Measurements from ENCODE around the gene TRMT11. TPM values are rescaled to one million over a fixed set of nuclear protein-coding genes. Genes with fewer than 3 reads are reported as not detected.

Gene TRMT11
- polyA plus RNA-seq = 1 to 10 TPM; 3.0 to 6.0 (median 4.2) TPM

DNA sequence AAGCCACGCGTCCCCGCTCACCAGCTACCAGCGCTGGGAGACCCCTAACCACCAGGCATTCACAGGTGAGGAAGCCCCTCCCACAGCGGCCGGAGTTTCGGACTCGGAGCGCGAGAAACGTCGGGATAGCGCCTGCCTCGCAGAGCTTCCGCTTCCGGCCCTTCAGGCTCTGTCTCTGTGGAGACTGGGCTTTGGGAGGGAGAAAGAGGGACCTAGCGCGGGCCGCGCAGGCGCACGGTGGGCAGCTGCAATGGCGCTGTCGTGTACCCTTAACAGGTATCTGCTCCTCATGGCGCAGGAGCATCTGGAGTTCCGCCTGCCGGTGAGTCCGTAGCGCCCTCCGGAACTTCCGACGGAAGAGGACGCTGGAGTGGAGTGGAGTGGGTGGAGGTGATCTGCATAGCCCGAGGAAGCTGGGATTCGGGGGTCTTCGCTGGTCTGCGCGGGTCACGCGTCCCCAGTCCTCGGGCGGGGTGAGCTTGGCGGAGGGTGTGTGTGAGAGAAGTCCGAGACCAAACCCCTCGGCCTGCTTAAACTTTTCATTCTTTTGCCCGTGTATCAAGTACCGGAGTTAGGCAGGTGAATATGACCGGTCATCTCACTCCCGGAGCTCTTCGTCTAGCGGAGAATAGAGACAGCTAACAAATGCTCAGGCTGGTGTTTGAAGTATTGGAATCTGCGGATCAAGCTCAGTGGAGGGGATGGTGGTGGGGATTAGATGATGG lies at the start of gene TRMT11:
Gene TRMT11 (plus strand): TSS at position 240 of the 725 bp plus-strand sequence. CDS start 11 bp downstream, at position 251.
- Mint-ChIP-seq H3K4me3 (peak within 1 kb of the TSS in 4 of 5 donors; percentile 3 to 42 (median 29)), H3K36me3 (no peaks in the 10 kb centered on the region), H3K4me1 (peaks cover 0 to 5% of the 10 kb centered on the region in 2 donors), H3K9me3 (no peaks in the 10 kb centered on the region), H3K27me3 (ENCODE audit: low read depth in 3 of 3) (no peaks in the 10 kb centered on the region), H3K27ac (no peak within 1 kb of the TSS)
- peak; percentile 73 to 77 (median 73) for DNase-seq

DNA sequence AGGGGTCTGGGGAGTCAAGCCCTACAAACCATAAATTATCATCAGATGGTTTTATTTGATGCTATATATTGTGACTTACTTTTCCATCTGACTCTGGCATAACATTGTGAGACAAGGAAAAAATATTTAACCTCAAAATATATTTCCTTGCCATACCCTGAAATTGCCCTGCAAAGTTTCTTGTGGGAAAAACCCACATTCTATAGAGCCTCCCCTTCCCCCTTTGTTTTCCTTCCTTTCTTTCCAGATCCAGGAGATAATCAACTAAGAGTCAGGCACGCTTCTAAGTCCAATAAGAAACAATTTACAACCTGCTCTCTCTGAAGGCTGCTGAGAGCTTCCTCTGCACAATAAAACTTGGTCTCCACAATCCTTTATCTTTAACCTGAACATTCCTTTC lies 47.3 kb upstream of the TRMT11 start:
- Mint-ChIP-seq H3K4me1 (no peaks in the 10 kb centered on the region), H3K27ac (no peak overlapping the region), H3K36me3 (peaks cover 0 to 4% (median 0%) of the 10 kb centered on the region in 3 donors), H3K4me3 (no peak overlapping the region), H3K9me3 (no peaks in the 10 kb centered on the region), H3K27me3 (ENCODE audit: low read depth in 3 of 3) (peaks cover 3 to 15% (median 5%) of the 10 kb centered on the region in 3 donors)
- DNase-seq = no peak

DNA sequence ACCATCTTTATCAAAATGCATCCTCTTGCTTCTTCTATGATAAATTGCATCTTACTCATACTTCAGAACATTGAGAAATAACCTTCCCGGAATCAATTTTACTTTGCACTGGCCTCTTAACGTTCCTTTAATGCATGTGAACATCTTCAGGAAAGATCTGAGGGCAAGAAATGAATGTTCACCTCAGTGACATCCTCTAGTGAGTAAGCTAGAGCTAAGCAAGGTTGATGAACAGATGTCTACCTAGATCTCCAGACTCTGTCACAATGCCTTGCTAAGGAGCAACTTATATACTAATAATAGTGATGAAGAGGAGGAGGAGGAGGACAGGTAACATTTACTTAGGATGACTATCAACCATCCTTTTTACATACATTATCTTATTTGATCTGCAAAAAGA lies 46.5 kb upstream of the TRMT11 start:
- no peak overlapping the region for H3K27ac Mint-ChIP-seq
- H3K36me3 Mint-ChIP-seq = no peaks in the 10 kb centered on the region
- H3K27me3 Mint-ChIP-seq (ENCODE audit: low read depth in 3 of 3) = peaks cover 5 to 15% (median 5%) of the 10 kb centered on the region in 3 donors
- H3K9me3 Mint-ChIP-seq = no peaks in the 10 kb centered on the region
- H3K4me1 Mint-ChIP-seq = no peaks in the 10 kb centered on the region
- no peak overlapping the region for H3K4me3 Mint-ChIP-seq
- DNase-seq = no peak

DNA sequence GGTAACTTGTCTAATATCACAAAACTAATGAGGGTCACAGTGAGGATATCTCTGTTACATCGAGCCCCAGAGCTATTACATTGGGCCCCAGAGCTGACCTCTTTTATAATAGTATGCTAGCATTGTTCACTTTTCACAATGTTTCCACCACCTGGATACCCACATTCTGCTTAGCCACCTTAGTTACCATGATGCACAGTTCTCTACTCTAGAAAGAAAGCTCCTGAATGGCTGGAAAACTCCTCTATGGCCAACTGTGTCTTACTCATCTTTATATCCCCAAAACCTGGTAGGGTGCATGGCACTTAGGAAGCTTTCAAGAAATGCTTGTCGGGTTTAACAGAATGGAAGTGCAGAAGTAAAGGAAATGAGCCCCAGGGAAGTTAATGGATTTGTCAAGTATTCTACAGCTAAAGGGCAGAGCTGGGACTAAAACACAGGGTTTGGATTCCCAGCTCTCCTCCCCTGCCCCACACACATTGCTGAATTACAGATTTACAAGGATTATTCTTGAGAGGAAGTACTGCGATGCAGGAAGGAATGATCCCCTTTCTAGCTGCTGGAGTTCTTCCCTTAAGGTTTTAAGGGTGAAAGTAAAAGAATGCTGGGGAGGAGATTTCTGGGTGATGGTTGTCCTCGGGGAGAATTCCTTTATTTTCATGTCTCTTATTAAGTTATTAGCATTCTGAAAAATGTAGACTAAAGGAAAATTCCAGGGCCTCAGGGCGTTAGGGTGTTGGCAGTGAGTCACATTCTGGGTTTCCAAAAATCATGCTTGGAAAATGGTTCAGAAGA lies 45.9 kb upstream of the TRMT11 start:
- Mint-ChIP-seq H3K36me3 (no peaks in the 10 kb centered on the region), H3K4me3 (no peak overlapping the region), H3K27ac (no peak overlapping the region), H3K9me3 (no peaks in the 10 kb centered on the region), H3K27me3 (ENCODE audit: low read depth in 3 of 3) (peaks cover 5 to 13% (median 5%) of the 10 kb centered on the region in 3 donors), H3K4me1 (no peaks in the 10 kb centered on the region)
- DNase-seq = no peak

DNA sequence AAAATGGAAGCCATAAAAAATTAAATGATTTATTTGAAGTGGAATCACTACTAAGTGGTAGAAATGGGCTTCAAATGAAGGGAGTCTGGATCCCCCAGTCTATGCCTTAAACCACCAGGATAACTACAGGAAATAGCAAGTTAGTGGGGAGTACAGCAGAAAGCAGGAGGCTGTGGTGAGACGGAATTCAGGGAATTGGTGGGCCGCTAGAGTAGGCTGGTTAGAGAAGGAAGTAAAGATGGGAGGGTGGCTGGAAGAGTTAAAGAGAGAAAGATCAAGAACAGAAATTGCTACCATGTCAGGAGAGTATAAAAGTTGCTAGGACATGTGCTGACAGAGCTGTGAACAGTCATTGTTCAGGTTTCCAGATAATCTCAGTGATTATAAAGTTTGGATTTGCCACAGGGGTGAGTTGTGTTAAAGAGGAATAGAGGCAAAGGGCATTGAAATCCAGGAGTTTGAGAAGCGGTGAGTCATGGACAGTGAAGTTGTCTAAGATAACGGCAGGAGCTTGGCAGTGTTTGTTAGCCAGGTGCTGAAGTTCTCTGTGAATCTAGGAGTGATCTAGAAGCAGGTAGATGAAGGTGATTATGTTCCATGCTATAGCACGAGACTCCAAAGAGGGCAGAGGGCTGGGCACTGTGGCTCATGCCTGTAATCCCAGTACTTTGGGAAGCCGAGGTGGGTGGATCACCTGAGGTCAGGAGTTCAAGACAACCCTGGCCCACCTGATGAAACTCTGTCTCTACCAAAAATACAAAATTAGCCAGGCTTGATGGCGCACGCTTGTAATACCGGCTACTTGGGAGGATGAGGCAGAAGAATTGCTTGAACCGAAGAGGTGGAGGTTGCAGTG lies 43.4 kb upstream of the TRMT11 start:
- H3K36me3 Mint-ChIP-seq = no peaks in the 10 kb centered on the region
- H3K9me3 Mint-ChIP-seq = no peaks in the 10 kb centered on the region
- DNase-seq = no peak
- no peaks in the 10 kb centered on the region for H3K4me1 Mint-ChIP-seq
- H3K4me3 Mint-ChIP-seq = no peak overlapping the region
- no peak overlapping the region for H3K27ac Mint-ChIP-seq
- H3K27me3 Mint-ChIP-seq (ENCODE audit: low read depth in 3 of 3) = peaks cover 5 to 9% (median 5%) of the 10 kb centered on the region in 3 donors

DNA sequence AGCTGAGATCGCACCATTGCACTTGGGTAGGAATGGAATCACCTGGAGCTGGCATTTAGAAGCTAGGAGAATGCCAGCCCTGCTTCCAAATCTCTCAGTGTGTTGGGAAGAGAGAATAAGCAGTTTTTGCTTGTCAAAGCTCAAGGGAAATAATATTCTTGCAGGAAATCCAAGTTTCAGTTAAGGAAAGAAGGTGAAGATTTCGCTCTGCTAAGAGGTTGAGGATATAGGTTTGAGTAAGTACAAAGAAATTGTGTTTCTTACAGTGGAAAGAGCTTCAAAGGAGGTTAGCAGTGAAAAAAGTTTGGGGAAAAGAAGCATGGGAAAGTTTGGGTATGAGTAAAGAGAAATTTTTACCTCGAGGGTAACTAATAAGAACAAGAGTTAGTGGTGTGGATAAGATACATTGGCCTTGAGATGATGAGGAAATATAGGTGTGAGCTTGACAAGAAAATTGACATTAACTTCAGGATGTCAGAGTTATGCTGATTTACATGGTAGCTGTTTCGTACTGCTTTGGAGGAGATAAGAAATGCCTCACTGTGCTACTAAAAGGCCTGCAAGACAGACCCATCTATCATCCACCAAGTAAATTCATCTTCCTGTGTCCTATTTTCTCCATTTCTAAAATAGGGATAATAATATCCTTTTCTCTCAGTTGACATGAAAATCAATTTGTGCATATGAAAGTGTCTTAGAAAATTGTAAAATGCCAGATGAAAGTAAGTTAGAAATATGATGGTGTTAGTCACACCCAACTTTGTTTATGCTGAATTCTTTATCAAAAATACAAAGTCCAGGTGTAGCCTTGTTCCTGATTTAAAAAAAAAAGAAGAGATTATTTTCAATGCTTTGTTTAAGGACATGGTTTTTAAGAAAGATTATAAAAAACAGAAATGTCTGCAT lies 42.6 kb upstream of the TRMT11 start:
- Mint-ChIP-seq H3K36me3 (no peaks in the 10 kb centered on the region), H3K27me3 (ENCODE audit: low read depth in 3 of 3) (peaks cover 5 to 9% (median 5%) of the 10 kb centered on the region in 3 donors), H3K27ac (no peak overlapping the region), H3K4me3 (no peak overlapping the region), H3K9me3 (no peaks in the 10 kb centered on the region), H3K4me1 (no peaks in the 10 kb centered on the region)
- no peak for DNase-seq

DNA sequence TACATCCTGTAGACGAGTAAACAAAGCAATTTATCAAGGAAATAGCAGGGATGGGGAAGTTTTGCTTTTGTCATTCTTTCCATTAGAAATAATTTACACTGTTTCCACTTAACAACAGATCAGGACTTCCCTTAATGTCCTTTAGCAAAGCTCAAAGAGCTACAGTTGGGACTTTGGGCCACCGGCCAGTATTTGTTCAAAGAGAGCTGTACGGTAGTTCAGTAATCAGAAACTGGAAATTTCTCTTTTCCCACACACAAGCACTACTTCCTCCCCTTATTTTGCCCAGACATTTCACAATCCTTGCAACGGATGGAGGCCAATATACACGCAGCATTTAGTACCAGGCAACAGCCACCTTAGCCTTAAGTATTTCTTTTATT lies 41.9 kb upstream of the TRMT11 start:
- Mint-ChIP-seq H3K4me1 (no peaks in the 10 kb centered on the region), H3K27ac (no peak overlapping the region), H3K27me3 (ENCODE audit: low read depth in 3 of 3) (peaks cover 5% of the 10 kb centered on the region in 3 donors), H3K9me3 (no peaks in the 10 kb centered on the region), H3K4me3 (no peak overlapping the region), H3K36me3 (no peaks in the 10 kb centered on the region)
- no peak for DNase-seq

DNA sequence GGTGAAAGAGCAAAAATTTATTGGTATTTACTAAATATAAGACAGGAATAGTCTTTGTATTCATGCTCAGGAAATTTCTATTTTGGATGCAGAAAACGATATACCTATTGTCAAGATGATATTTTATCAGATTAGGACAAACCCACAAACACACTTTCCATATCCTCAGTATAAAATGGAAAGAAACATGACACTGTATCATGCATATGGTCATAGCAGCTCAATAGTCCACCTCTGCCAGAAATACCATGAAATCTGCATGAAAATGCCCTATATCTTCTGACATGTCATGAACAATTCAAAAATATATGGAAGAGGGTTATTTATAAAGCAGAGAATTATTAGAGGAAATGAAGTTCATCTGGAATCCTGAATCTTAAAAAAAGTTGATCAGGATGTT lies 41.4 kb upstream of the TRMT11 start:
- H3K9me3 Mint-ChIP-seq = no peaks in the 10 kb centered on the region
- no peaks in the 10 kb centered on the region for H3K4me1 Mint-ChIP-seq
- no peak for DNase-seq
- H3K36me3 Mint-ChIP-seq = no peaks in the 10 kb centered on the region
- H3K27ac Mint-ChIP-seq = no peak overlapping the region
- H3K4me3 Mint-ChIP-seq = no peak overlapping the region
- peaks cover 5% of the 10 kb centered on the region in 3 donors for H3K27me3 Mint-ChIP-seq (ENCODE audit: low read depth in 3 of 3)

DNA sequence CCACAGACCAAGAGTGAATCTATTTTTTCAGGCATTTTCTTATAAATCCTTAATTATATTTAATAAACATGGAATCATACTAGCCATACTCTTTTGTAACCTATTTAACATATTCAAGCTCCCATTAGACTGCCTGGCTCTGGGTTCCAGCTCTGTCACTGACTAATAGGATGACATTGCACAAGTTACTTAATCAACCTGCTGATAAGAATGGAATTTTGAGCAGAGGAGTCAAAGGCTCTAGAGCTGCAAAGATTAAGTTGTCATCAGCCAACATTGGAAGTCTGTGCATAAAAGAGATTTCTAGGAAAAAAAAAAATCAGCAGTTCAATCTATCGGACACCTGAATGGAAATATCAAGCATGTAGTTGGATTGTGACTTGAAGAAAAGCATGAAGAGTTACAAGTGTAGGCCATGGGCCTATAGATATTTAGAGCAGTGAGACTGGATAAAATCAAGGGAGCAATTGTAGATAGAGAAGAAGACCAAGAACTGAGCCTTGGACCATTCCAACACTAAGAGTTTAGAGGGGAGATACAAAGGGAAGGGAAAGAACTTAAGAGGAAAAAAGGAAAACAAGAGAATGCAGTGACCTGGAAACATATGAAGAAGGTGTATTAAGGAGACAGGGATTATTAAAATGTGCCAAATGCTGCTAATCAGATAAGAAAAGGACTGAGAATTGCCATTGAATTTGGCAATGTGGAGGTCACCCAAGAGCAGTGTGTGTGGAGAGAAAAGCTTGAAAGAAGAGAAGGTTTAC lies 40.8 kb upstream of the TRMT11 start:
- H3K4me1 Mint-ChIP-seq = no peaks in the 10 kb centered on the region
- H3K27me3 Mint-ChIP-seq (ENCODE audit: low read depth in 3 of 3) = peaks cover 2 to 5% (median 5%) of the 10 kb centered on the region in 3 donors
- no peak overlapping the region for H3K27ac Mint-ChIP-seq
- no peaks in the 10 kb centered on the region for H3K9me3 Mint-ChIP-seq
- no peak overlapping the region for H3K4me3 Mint-ChIP-seq
- no peak for DNase-seq
- no peaks in the 10 kb centered on the region for H3K36me3 Mint-ChIP-seq

DNA sequence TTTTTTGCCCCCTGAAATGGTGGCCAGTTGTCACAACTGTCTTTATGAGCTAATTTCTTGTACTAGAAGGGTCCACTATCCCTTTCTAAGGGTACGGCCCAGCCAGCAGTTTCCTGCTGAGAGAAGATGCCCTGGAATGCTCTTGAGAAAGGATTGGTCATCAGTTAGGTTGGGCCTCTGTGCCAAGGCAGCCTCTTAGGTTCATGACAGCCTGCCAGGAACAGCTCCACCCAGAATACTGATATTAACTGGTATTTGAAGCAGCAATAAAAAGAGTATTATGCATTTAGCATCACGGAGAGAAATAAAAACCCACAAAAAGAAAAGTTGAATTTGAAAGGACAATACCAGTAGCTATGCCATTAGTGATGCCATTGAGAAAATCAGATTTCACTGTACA lies 38.7 kb upstream of the TRMT11 start:
- Mint-ChIP-seq H3K4me3 (no peak overlapping the region), H3K27me3 (ENCODE audit: low read depth in 3 of 3) (peaks cover 2 to 8% (median 6%) of the 10 kb centered on the region in 3 donors), H3K4me1 (no peaks in the 10 kb centered on the region), H3K36me3 (no peaks in the 10 kb centered on the region), H3K27ac (no peak overlapping the region), H3K9me3 (no peaks in the 10 kb centered on the region)
- no peak for DNase-seq

DNA sequence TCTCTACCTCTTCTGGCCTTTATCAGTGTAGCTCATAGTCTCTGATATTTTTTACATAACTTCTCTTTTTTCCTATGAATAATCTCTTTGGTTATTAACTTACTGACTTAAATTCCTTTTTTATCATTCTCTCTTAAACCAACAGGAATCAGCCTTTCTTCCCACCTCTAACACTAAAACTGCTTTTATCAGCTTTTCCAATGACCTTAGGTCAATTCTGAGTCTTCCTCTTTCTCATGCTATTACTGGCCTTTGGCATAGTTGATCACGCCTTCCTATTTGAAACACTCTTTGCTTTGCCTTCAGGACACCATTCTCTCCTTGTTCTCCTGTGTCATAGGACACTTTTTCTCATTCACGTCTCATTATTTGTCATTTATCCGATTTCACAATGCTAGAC lies 37.9 kb upstream of the TRMT11 start:
- Mint-ChIP-seq H3K4me3 (no peak overlapping the region), H3K4me1 (no peaks in the 10 kb centered on the region), H3K9me3 (no peaks in the 10 kb centered on the region), H3K27me3 (ENCODE audit: low read depth in 3 of 3) (peaks cover 3 to 6% (median 6%) of the 10 kb centered on the region in 3 donors), H3K36me3 (no peaks in the 10 kb centered on the region), H3K27ac (peak overlapping the region in 1 of 6 donors; percentile 2)
- no peak for DNase-seq

DNA sequence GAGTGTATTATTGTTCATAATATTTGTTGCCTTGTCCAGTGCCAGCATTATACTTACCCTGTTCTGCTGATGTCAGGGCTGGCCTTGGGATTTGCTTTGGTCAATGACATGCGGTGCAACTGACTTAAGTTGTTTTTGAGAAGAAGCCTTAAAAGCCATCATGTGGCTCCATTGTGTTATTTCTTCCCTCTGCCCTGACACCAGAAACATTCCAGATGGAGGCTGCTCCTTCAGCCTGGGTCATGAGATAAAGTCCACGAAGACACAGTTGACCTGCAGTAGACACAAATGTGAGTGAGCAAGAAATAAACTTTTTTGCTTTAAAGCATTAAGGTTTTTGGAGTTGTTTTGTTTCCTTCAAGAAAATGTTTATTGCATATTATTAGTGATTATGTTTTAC lies 37.3 kb upstream of the TRMT11 start:
- no peaks in the 10 kb centered on the region for H3K36me3 Mint-ChIP-seq
- H3K4me1 Mint-ChIP-seq = no peaks in the 10 kb centered on the region
- H3K9me3 Mint-ChIP-seq = no peaks in the 10 kb centered on the region
- no peak overlapping the region for H3K4me3 Mint-ChIP-seq
- peaks cover 3 to 6% (median 6%) of the 10 kb centered on the region in 3 donors for H3K27me3 Mint-ChIP-seq (ENCODE audit: low read depth in 3 of 3)
- no peak overlapping the region for H3K27ac Mint-ChIP-seq
- DNase-seq = no peak
